ENCODE data around the gene ZNF181.

The ZNF181 gene

DNA sequence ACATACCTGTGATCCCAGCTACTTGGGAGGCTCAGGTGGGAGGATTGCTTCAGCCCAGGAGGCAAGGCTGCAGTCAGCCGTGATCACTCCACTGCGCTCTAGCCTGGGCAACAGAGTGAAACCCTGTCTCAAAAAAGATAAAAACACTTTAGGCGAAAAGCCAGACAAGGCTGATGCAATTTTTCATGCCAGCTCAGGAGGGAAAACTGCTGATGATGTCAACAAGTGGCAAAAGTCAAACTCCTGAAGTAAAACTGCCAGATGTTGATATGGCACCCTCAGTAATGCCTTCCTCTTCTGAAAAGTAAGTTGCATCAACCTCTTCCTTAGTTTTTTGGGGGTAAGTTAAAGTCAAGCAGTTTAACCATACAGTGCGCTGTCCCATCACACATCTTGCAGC, 23.4 kb downstream of the ZNF181 start:
- DNase-seq (ENCODE audit: low read depth in 2 of 2): no peak

DNA sequence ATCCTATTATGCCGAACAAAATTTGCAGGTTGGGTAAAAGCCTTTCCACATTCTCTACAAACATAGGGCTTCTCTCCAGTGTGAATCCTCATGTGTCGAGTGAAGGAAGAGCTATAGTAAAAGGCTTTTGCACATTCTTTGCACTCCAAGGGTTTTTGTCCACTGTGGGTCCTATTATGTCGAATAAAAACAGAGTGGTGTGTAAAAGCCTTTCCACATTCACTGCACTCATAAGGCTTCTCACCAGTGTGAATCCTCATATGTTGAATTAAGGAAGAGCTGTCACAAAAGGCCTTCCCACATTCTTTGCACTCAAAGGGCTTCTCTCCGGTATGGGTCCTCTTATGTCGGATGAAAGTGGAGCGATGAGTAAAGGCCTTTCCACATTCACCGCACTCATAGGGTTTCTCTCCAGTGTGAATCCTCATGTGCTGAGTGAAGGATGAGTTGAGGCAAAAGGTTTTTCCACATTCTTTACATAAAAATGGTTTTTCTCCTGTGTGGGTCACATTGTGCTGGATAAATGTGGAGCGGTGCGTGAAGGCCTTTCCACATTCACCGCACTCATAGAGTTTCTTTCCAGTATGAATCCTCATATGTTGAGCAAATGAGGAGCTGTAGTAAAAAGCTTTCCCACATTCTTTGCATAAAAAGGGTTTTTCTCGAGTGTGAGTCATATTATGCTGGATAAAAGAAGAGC, 25.3 kb downstream of the ZNF181 start:
- DNase-seq (ENCODE audit: low read depth in 2 of 2): no peak

DNA sequence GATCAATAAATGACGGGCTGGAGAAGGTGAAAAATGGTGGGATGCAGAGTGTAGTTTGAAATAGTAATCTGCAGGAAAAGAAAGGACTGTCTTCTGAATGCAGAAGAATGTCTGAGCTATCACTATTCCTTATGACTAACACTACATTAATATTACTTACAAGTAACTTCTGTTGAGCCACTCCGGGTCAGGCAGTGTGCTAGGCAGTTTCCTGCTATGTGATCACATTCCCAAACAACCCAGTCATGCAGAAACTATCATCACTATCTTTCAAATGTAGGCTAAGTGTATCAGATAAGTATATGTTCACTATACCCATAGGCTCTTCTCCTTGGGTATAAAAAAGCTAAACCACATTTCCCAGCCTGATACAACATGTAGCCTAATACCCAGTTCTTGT, 32.3 kb downstream of the ZNF181 start:
- no peak for DNase-seq (ENCODE audit: low read depth in 2 of 2)

DNA sequence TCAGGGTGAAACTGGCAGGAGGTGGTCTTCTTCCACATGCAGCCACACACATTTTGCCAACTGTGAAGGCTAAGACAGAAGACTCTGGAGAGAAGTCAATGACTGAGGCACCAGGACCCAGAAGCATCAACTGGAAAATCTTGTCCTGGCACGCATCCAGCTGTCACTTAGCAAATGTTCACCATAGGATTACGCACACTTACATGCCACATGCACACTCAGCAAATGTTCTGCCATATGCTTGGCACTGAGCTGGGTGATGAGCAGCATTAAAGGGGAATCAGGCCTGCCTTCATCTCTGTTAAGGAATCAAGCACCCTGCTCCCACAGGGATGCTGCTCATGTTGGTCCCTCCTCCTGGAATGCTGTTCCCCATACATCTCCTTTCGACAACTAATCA, 33.9 kb downstream of the ZNF181 start:
- no peak for DNase-seq (ENCODE audit: low read depth in 2 of 2)

DNA sequence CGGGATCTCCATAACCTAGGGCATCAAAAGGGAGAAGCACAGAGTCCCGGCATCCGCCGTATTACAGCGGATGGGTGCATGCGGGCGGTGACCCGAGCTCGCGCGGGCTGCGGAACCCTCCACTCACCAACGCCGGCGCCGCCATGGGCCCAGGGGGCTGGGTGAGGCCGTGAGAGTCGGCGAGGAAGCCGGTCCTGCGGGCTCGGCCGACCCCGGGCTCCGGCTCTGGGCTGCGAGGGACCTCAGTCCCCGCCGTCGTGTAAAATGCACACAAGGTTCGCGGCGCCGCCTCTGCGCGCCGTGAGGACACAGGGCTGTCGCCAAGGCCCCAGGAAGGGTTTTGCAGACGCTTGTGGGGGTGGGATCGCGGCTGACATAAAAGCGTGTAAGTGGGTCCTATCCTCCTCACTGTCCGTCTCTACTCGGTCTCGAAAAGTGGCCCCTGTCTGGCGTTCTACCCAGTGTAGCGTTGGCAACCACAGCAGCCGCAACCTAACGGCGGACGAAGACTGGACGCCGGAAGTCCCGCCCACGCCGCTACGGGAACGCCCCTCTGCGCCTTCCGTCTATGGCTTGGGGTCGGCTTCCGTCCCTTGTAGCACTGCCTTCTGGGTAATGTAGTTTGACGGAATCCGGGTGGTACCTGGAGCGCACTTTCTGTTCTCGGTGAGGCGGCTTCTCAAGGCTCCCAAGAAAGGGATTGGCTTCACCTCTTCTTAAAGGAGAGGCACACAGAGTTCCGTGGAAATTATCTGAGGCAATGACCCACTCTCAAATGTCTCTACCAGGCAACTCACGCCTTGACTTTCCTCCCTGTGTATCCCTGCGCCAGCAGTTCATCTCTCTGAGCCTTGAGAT, 38.9 kb downstream of the ZNF181 start, which contains the start of gene ZNF599:
Gene ZNF599, minus strand, starts transcription at position 519 of the 858 bp plus-strand sequence. Its CDS starts 374 bp downstream, at position 145.
- DNase-seq (ENCODE audit: low read depth in 2 of 2): peak; percentile 84 to 89

DNA sequence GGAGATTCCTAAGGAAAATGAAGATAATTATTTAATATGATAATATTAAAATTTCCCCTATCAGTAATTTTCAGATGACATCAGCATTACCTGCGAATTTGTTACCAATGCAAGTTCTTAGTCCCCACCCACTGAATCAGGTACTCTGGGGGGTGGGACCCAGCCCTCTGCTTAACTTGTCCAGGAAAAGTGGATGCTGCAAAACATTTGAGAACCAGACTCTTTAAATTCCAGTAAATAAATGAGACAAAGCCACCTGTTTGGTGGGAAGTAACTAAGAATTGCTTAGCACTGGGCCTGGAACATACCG, 39.5 kb downstream of the ZNF181 start:
- no peak for DNase-seq (ENCODE audit: low read depth in 2 of 2)

DNA sequence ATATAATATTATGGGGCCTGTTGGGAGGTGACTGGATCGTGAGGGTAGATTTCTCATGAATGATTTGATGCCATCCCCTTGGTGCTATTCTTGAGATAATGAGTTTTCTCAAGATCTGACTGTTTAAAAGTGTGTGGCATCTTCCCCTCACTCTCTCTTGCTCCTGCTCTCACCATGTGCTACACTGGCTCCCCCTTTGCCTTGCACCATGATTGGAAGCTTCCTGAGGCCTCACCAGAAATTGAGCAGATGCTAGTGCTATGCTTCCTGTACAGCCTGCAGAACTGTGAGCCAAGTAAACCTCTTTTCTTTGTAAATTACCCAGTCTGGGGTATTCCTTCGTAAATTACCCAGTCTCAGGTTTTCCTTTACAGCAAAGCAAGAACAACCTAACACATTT, 40.8 kb downstream of the ZNF181 start:
- no peak for DNase-seq (ENCODE audit: low read depth in 2 of 2)

DNA sequence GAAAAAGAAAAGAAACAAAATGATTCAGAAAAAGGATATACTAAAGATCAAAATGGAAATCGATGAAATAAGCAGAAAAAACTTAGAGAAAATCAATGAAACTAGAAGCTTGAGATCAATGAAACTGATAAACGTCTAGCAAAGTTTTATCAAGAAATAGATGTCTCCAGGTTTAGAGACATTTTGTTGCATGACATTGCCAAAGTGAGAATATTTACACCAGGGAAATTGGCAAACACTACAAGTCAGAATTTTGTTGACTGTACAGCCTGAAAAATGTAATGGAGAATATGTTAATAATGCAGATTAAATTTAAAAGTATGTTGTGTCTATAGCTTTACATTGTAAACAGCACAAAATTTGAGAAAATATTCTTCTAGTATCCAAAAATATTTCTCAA, 44.3 kb downstream of the ZNF181 start:
- no peak for DNase-seq (ENCODE audit: low read depth in 2 of 2)

DNA sequence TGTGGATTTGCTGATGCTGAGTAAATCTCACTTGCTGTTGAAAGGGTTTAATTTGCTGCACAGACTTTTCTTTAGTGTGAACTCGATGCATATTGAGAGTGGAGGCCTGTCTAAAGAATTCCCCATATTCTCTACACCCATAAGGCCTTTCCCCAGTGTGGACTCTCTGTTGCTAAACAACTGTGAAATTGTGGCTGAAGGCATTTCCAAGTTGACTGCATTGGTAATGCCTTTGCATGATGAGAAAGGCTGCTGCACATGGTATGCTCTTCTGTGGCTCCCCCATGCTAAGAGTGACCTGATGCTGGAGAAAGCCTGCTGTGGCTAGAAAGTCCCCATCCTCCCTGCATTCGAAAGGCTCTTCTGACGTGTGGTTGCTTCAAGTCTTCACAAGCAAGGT, 45.6 kb downstream of the ZNF181 start:
- no peak for DNase-seq (ENCODE audit: low read depth in 2 of 2)

DNA sequence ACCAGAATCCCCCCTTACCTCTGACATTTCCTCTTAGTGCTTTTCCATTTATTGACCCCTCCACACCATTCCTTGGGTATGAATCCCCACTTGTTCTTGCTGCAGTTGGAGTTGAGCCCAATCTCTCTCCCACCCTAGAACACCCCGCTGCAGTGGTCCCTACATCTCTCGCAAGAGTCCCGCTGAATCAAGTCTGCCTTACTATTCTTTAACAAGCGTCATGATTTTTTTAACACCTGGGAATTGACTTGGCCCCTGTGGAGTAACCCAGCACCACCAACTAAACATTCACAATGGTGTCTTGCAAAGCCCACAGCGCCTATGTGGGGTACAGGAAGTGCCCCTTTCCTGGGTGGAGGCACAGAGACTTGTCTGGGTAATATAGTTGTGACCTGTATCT, 52.2 kb downstream of the ZNF181 start:
- DNase-seq (ENCODE audit: low read depth in 2 of 2): no peak

DNA sequence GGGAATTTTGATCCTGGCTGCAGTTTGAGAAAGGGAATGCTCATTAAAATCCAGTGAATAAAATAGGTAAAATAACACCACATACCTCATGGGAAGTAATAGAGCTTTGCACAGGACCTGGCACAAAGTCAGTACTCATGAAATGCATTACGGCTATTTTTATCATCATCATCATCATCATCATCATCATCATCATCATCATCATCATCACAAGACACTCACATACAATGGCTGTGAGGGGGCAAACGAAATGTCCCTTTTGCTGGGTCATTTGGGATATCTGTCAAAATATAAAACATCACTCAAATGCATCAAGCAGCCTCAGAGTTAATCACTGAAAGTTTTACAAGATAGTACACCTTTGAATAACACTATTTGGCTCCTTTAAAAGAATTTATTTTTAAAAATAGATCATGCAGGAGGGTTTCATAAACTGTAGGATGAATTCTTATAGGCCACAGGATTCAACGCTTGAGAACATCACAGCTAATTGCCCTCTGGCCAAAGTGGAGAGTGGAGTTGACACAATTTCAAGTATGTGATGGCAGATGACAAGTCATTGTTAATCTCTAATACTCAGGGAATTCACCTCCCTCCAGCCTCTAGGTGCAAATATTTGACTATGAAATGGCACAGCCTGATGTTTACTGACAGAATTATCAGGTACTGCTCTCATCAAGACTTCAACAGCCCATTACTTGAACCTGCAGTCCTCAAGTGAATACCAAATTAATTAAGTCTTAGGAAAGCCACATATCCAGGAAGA, 53.2 kb downstream of the ZNF181 start:
- DNase-seq (ENCODE audit: low read depth in 2 of 2): no peak

DNA sequence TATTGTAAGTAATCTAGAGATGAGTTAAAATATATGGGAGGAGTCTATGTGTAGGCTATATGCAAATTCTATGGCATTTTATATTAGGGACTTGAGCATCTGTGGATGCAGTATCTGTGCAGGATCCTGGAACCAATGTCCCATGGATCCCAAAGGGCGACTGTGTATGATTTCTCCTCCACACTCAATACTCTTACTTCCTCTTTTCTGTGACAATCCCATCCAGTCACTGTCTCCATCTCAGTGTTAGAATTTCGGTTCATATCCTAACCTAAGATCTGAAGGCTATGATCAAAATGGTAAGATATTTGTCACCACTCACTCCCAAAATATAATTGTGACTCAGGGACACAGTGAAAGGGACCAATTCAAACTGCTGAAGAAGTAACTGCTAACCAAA, 54.0 kb downstream of the ZNF181 start:
- no peak for DNase-seq (ENCODE audit: low read depth in 2 of 2)

DNA sequence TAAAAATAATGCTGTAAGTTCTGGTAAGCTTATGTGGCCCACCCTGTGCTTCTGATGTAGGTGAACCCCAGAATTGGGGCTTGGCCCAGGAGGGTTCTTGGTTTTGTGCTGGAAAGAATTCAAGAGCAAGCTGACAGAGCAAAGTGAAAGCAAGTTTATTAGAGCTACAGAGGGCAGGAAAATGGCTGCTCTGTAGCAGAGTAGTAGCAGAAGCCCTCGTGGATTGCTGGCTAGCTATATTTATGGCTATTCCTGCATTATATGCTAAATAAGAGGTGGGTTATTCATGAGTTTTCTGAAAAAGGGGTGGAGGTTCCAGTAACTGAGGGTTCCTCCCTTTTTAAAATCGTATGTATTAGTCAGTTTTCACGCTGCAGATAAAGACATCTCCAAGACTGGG, 59.5 kb downstream of the ZNF181 start:
- DNase-seq (ENCODE audit: low read depth in 2 of 2): no peak

DNA sequence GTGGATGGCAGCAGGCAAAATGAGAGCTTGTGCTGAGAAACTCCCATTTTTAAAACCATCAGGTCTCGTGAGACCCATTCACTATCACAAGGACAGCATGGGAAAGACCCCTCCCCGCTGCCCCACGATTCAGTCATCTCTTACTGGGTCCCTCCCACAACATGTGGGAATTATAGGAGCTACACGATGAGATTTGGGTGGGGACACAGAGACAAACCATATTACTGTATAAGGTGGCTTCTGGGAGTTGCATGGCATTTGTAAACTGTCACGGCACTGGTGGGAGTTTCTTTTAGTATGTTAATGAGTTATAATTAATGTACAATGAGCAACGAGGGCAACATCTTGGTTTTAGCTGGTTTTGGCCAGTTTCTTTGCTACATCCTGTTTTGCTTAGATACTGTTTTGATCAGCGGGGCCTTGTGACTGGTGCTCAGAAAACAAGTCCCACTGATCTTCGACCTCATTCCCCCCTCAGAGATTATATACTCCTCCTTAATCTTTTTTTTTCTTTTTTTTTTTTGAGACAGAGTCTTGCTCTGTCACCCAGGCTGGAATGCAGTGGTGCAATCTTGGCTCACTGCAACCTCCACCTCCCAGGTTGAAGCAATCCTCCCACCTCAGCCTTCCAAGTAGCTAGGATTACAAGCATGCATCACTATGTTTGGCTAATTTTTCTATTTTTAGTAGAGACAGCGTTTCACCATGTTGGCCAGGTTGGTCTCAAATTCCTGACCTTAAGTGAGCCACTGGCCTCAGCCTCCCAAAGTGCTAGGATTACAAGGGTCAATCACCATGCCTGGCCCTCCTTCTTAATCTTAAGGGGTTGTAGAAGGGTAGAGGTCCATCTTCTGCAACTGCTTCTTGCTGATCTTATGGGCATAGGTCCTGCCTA, 60.3 kb downstream of the ZNF181 start:
- DNase-seq (ENCODE audit: low read depth in 2 of 2): no peak

All from stimulated activated CD8-positive, alpha-beta memory T cell treated with anti-CD3 and anti-CD28 coated beads, Interleukin-15, amount 100 ng/mL, for 48 hours (primary cell).